HepG2 (cell line): ENCODE results near the gene VWCE. TPM values are rescaled to one million over a fixed set of nuclear protein-coding genes. Genes with fewer than 3 reads are reported as not detected.
A peak's percentile ranks its signal among the peaks of the same experiment; 100 is the strongest.

ENCODE experiments used
- ADNP ChIP-seq: sonication (generic); formaldehyde crosslinking; IDR thresholded peaks from 2 replicates; pipeline ENCODE4 v1.4.0; 2020; ENCODE audit warnings: missing genetic modification reagents
- ARHGAP35 ChIP-seq: sonication (generic); formaldehyde crosslinking; IDR thresholded peaks from 2 replicates; pipeline ENCODE4 v1.9.0; 2022; ENCODE audit warnings: mild to moderate bottlenecking, inconsistent platforms, moderate library complexity, missing genetic modification reagents, borderline replicate concordance
- BORCS8-MEF2B ChIP-seq: sonication (generic); formaldehyde crosslinking; IDR thresholded peaks from 2 replicates; pipeline ENCODE4 v1.8.0; 2022; ENCODE audit warnings: mild to moderate bottlenecking, missing genetic modification reagents
- CEBPZ ChIP-seq: IDR thresholded peaks from 2 replicates; pipeline ENCODE4 v1.6.1; 2012; ENCODE audit warnings: low read length, improper control_type of control experiment
- FOXP4 ChIP-seq: sonication (generic); formaldehyde crosslinking; IDR thresholded peaks from 2 replicates; pipeline ENCODE4 v1.4.0; 2020; ENCODE audit warnings: missing genetic modification reagents
- HNRNPLL ChIP-seq: fragments of 200-400 bp; formaldehyde crosslinking; IDR thresholded peaks from 2 replicates; pipeline ENCODE4 v1.6.1; 2017; ENCODE audit warnings: mild to moderate bottlenecking, low read depth, low read length; ENCODE audit not compliant: poor library complexity, severe bottlenecking
- MED8 ChIP-seq: sonication (generic); formaldehyde crosslinking; IDR thresholded peaks from 2 replicates; pipeline ENCODE4 v1.8.1; 2023; ENCODE audit warnings: mild to moderate bottlenecking, missing genetic modification reagents; ENCODE audit not compliant: insufficient replicate concordance
- NFYB ChIP-seq: sonication (generic); formaldehyde crosslinking; IDR thresholded peaks from 2 replicates; pipeline ENCODE4 v1.4.0; 2020; ENCODE audit warnings: missing genetic modification reagents
- SALL1 ChIP-seq: sonication (generic); formaldehyde crosslinking; IDR thresholded peaks from 2 replicates; pipeline ENCODE4 v1.8.0; 2022; ENCODE audit warnings: mild to moderate bottlenecking, missing genetic modification reagents
- WIZ ChIP-seq: sonication (generic); formaldehyde crosslinking; IDR thresholded peaks from 2 replicates; pipeline ENCODE4 v1.5.1; 2020; ENCODE audit warnings: mild to moderate bottlenecking, missing genetic modification reagents
- ZBTB34 ChIP-seq: sonication (generic); formaldehyde crosslinking; IDR thresholded peaks from 2 replicates; pipeline ENCODE4 v1.8.0; 2022; ENCODE audit warnings: mild to moderate bottlenecking, missing genetic modification reagents
- ZNF34 ChIP-seq: sonication (generic); formaldehyde crosslinking; IDR thresholded peaks from 2 replicates; pipeline ENCODE4 v1.4.0; 2020; ENCODE audit warnings: mild to moderate bottlenecking, missing genetic modification reagents, borderline replicate concordance
- ZNF407 ChIP-seq: sonication (generic); formaldehyde crosslinking; IDR thresholded peaks from one replicate; pipeline ENCODE4 v1.5.1; 2020; ENCODE audit warnings: mild to moderate bottlenecking, missing genetic modification reagents; ENCODE audit errors: not compliant biosample characterization
- ZSCAN29 ChIP-seq: sonication (generic); formaldehyde crosslinking; conservative IDR thresholded peaks from 2 replicates; pipeline ENCODE4 v1.4.0; 2020; ENCODE audit warnings: mild to moderate bottlenecking, missing genetic modification reagents
- polyA plus RNA-seq, 8 experiments: library from polyadenylated mRNA; depleted of rRNA in 3 of 8; stranded (reverse) in 7 of 8; unstranded in 1 of 8; fragments of >200 nt; fragmentation: Illumina TruSeq in 4 of 8; extraction: Trizol in 4 of 8; gene quantifications; 2 replicates each; pipeline versions ENCODE4 v1.2.1 to v1.2.3, GENCODE V29; 2011 to 2016; ENCODE audit warnings: low read depth in 4 of 8, missing spikeins in 1 of 8, mixed read lengths in 1 of 8; ENCODE audit not compliant: insufficient read depth in 1 of 8
- total RNA-seq, 5 experiments: library from RNA; depleted of rRNA; stranded (reverse); fragments of >200 nt; fragmentation: Illumina TruSeq; extraction: Trizol; gene quantifications; 2 replicates each; pipeline ENCODE4 v1.2.3, GENCODE V29; 2016; ENCODE audit warnings: low read depth in 1 of 5

Gene VWCE
- total and polyA plus RNA-seq, 2 of the 13 experiments (the other 11 are each of a cell fraction or from before 2014, with no cell fraction given) = 27.6 to 58.3 TPM

GRCh38 chr11:61267437-61267841 is 27.7 kb downstream of the VWCE start (continued):
- TF ChIP-seq ZNF407 (no peak), MED8 (no peak), NFYB (CRISPR knock-in tag) (no peak), HNRNPLL (no peak), ADNP (CRISPR knock-in tag) (no peak), WIZ (CRISPR knock-in tag) (peak; percentile 63; the same call in 1 of the 2 replicates), SALL1 (peak; percentile 68), BORCS8-MEF2B (CRISPR knock-in tag) (0 out of 2 replicates have a peak, but pooled peaks have one; percentile 33), ZBTB34 (CRISPR knock-in tag) (no peak), ARHGAP35 (CRISPR knock-in tag) (no peak), FOXP4 (CRISPR knock-in tag) (peak; percentile 28; the same call in 1 of the 2 replicates), ZSCAN29 (no peak), CEBPZ (no peak), ZNF34 (no peak)
